ENCODE measurements around the gene PRSS8. TPM values are rescaled to one million over a fixed set of nuclear protein-coding genes. Genes with fewer than 3 reads are reported as not detected.

PRSS8 gene
- total RNA-seq, 3 donors from 2014 or later (not counting 1 experiment from before 2014, with no cell fraction given): not detected

GRCh38 chr16:31118223-31119155 lies 17.0 kb downstream of the PRSS8 start:
- H3K9me3 ChIP-seq (ENCODE audit: control insufficient read depth, insufficient read depth, low read length): no peaks in the 10 kb centered on the region
- peaks cover 28% of the 10 kb centered on the region for H3K36me3 ChIP-seq (ENCODE audit: control insufficient read depth, insufficient read depth, low read length)
- Mint-ChIP-seq H3K4me3 (peak overlapping the region; percentile 85), H3K36me3 (peaks cover 11% of the 10 kb centered on the region), H3K9me3 (no peaks in the 10 kb centered on the region), H3K4me1 (peaks cover 12 to 16% of the 10 kb centered on the region in 2 donors), H3K27me3 (ENCODE audit: low read depth in 2 of 2) (no peaks in the 10 kb centered on the region), H3K27ac (peak overlapping the region; percentile 81 to 91)
- no peaks in the 10 kb centered on the region for H3K27me3 ChIP-seq (ENCODE audit: control insufficient read depth, insufficient read depth, low read length)
- ATAC-seq (no peak), DNase-seq (no peak)
- H3K4me3 ChIP-seq (ENCODE audit: low read length): peak overlapping the region; percentile 39
- H3K27ac ChIP-seq (ENCODE audit: low read length): peak overlapping the region; percentile 74
- 66% methylated on average over 9 of the region's 9 CpGs for WGBS (ENCODE audit: insufficient coverage)
- intact Hi-C loops (cut with micrococcal nuclease): loop anchor here (10.0 kb wide), 1 partner anchor 66 kb away; the partner anchor contains the start of gene FUS
- no peak for TF ChIP-seq CTCF (IDR thresholded peaks at IDR 0.05)
- peaks cover 22% of the 10 kb centered on the region for H3K4me1 ChIP-seq (ENCODE audit: control insufficient read depth, insufficient read depth, low read length)

- WGBS (ENCODE audit: insufficient coverage): under 1% methylated on average over 65 of the region's 68 CpGs
- Mint-ChIP-seq H3K4me3 (peak within 1 kb of the TSS; percentile 85), H3K27me3 (ENCODE audit: low read depth in 2 of 2) (no peaks in the 10 kb centered on the region), H3K9me3 (no peaks in the 10 kb centered on the region), H3K36me3 (peaks cover 11% of the 10 kb centered on the region), H3K27ac (peak within 1 kb of the TSS; percentile 81 to 91), H3K4me1 (peaks cover 12 to 17% of the 10 kb centered on the region in 2 donors)
- ATAC-seq: peak; percentile 92 to 97 (median 92)
- Histone ChIP-seq H3K36me3 (ENCODE audit: control insufficient read depth, insufficient read depth, low read length) (peaks cover 27% of the 10 kb centered on the region), H3K27ac (ENCODE audit: low read length) (peak within 1 kb of the TSS; percentile 74), H3K27me3 (ENCODE audit: control insufficient read depth, insufficient read depth, low read length) (no peaks in the 10 kb centered on the region), H3K4me3 (ENCODE audit: low read length) (peak within 1 kb of the TSS; percentile 39), H3K9me3 (ENCODE audit: control insufficient read depth, insufficient read depth, low read length) (no peaks in the 10 kb centered on the region), H3K4me1 (ENCODE audit: control insufficient read depth, insufficient read depth, low read length) (peaks cover 27% of the 10 kb centered on the region)
- intact Hi-C loops (cut with micrococcal nuclease): loop anchor here (1.0 to 10.0 kb wide), 2 partner anchors 43 to 67 kb away; partner anchors contain the start of genes FUS, ZNF646 and ZNF668
- peak; percentile 93 to 98 for DNase-seq
- no peak for TF ChIP-seq CTCF (IDR thresholded peaks at IDR 0.05)
Measured at GRCh38 chr16:31117384-31118222, 17.9 kb downstream of the PRSS8 start, which contains the start of gene KAT8. KAT8 (plus strand) TSS chr16:31117664; CDS start chr16:31117682, 18 bp downstream.

- no peak overlapping the region for H3K27ac Mint-ChIP-seq
- H3K4me1 Mint-ChIP-seq: peaks cover 18 to 22% of the 10 kb centered on the region in 2 donors
- H3K4me3 ChIP-seq (ENCODE audit: low read length): no peak overlapping the region
- no peaks in the 10 kb centered on the region for H3K9me3 Mint-ChIP-seq
- no peak overlapping the region for H3K4me3 Mint-ChIP-seq
- intact Hi-C loops (cut with micrococcal nuclease): loop anchor here (10.0 kb wide), 1 partner anchor 70 kb away; the partner anchor contains the start of gene FUS
- H3K27me3 Mint-ChIP-seq (ENCODE audit: low read depth in 2 of 2): no peaks in the 10 kb centered on the region
- no peaks in the 10 kb centered on the region for H3K36me3 Mint-ChIP-seq
- H3K9me3 ChIP-seq (ENCODE audit: control insufficient read depth, insufficient read depth, low read length): no peaks in the 10 kb centered on the region
- H3K27ac ChIP-seq (ENCODE audit: low read length): no peak overlapping the region
- DNase-seq (no peak), ATAC-seq (no peak)
- WGBS (ENCODE audit: insufficient coverage): 96% methylated on average over 8 of the region's 8 CpGs
- H3K27me3 ChIP-seq (ENCODE audit: control insufficient read depth, insufficient read depth, low read length): no peaks in the 10 kb centered on the region
- no peak for TF ChIP-seq CTCF (IDR thresholded peaks at IDR 0.05)
- peaks cover 29% of the 10 kb centered on the region for H3K4me1 ChIP-seq (ENCODE audit: control insufficient read depth, insufficient read depth, low read length)
- peaks cover 22% of the 10 kb centered on the region for H3K36me3 ChIP-seq (ENCODE audit: control insufficient read depth, insufficient read depth, low read length)
Measured at GRCh38 chr16:31114468-31114867, 21.1 kb downstream of the PRSS8 start.

All from natural killer cell (primary cell).